Astrocyte of the spinal cord (primary cell): ENCODE measurements around the gene CCDC127.

Experiments used
- DNase-seq: peaks from one replicate; pipeline ENCODE4 v3.0.0; 2011; ENCODE audit warnings: low read depth, low spot score
- H3K4me3 ChIP-seq: 2 replicates; pipeline ENCODE4 v1.5.1; 2011; ENCODE audit warnings: low read depth, mild to moderate bottlenecking, low read length, moderate library complexity
- in situ Hi-C: cut with HindIII; loops from 2 replicates; pipeline ENCODE4 v1.10.0; 2017; ENCODE audit warnings: low sequenced_read_pairs
- TF ChIP-seq, protein P1 (sequence below): IDR thresholded peaks from 2 replicates; pipeline ENCODE4 v1.5.1; 2012; ENCODE audit warnings: low read depth, mild to moderate bottlenecking, low read length, inconsistent platforms

The CCDC127 gene

DNA sequence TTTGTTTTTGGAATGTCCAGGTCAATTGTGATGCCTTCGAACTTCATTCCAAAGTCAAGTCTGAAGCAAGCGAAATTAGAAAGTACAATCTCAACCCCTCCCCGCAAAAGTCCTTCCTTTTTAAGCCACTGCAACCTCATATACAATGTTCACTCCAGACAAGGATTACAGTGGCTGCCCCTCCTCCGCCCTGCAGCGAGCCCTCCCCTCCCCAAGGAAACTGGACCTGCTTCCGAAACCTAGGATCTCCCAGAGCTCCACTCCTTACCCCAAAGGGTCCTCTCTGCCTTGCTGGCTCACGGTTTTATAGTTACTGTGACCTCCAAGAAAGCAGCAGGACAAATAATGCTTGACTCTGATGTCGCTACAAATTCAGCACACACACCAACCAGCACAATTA lies 16.3 kb downstream of the CCDC127 start:
- TF ChIP-seq, protein P1, sequence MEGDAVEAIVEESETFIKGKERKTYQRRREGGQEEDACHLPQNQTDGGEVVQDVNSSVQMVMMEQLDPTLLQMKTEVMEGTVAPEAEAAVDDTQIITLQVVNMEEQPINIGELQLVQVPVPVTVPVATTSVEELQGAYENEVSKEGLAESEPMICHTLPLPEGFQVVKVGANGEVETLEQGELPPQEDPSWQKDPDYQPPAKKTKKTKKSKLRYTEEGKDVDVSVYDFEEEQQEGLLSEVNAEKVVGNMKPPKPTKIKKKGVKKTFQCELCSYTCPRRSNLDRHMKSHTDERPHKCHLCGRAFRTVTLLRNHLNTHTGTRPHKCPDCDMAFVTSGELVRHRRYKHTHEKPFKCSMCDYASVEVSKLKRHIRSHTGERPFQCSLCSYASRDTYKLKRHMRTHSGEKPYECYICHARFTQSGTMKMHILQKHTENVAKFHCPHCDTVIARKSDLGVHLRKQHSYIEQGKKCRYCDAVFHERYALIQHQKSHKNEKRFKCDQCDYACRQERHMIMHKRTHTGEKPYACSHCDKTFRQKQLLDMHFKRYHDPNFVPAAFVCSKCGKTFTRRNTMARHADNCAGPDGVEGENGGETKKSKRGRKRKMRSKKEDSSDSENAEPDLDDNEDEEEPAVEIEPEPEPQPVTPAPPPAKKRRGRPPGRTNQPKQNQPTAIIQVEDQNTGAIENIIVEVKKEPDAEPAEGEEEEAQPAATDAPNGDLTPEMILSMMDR, result no peak
- no peak for DNase-seq
- in situ Hi-C loops, result no loop called here
- no peak overlapping the region for H3K4me3 ChIP-seq

DNA sequence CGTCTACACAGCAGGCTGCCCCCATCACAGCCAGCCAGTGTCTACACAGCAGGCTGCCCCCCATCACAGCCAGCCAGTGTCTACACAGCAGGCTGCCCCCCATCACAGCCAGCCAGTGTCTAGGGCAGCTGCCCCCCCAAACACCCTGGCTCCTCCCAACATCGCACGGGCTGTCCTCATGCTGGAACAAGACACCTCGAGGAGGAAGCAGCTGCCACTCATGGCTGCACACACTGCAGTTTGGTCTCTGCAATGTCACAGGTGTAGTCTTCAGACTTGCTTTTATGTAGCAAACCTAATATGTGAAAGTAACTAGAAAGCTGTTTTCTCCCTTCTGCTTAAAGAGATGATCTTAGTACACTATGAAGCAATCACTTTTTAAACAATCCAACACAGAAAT lies 17.0 kb downstream of the CCDC127 start:
- no peak for DNase-seq
- H3K4me3 ChIP-seq, result no peak overlapping the region
- in situ Hi-C loops, result no loop called here
- TF ChIP-seq, protein P1, result no peak

DNA sequence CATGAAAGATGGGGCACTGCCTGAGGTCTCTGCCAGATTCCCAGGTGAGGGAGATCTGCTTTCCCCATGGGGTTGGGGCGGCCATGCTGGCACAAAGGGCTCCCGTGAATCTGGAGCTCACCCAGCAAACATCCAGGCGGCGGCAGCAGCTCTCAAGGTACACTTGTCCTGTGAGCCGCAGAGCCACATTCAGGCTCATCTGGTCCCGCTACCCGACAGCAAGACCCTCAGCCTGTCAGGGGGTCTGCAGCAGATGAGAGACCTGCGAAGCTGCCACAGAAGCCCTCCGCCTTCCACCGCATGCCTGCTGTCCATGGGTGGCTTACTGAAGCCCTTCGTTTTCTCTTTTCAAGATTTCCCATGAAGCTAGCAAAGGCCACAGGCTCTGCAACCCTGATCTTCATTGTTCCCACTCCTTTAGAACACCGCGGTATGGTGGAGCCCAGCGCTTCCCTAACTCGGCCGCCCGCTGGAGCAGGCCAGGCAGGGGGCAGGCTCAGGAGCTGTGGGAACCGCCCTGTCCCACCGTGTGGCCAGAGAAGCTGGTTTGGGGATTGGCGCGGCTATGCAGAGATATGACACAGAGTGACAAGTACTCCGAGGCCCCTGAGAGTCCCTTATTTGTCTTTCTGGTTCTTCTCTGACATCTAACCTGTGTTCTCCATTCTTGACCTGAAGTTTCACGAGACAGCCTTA lies 17.9 kb downstream of the CCDC127 start:
- TF ChIP-seq, protein P1, result no peak
- no peak overlapping the region for H3K4me3 ChIP-seq
- DNase-seq, result no peak
- in situ Hi-C loops, result no loop called here

DNA sequence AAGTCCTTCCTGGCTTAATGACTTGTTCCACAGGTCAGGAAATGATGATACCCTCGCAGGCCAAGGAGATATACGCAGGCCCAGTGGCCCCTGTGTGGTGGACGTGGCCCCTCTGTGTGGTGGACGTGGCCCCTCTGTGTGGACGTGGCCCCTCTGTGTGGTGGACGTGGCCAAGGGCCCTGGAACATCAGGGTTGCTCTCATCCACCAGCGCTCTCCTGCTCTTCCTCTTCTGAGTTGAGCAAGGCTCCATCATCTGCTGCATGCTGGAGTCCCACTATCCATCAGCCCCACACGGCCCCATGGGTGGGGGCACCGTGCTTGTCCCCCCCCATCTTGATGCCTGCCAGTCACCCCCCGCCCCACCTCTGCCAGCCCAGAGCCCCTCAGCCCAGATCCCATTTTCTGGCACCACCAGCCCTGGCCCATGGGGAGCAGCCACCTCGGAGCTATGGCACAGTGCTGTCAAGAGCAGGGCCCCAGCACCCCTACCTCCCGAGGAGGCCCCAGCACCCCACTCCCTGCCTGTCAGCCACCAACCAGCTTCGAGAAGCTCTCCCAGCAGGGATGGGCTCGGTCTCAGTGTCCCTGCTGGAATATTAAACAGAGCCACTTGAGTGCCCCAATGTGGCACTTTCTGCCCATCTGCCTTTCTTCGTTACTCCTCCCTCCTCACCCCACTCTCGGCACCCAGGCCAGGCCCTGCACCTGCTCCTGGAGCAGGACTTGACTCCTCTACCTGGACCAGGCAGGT lies 18.6 kb downstream of the CCDC127 start:
- in situ Hi-C loops, result no loop called here
- TF ChIP-seq, protein P1, result no peak
- no peak for DNase-seq
- H3K4me3 ChIP-seq, result no peak overlapping the region

DNA sequence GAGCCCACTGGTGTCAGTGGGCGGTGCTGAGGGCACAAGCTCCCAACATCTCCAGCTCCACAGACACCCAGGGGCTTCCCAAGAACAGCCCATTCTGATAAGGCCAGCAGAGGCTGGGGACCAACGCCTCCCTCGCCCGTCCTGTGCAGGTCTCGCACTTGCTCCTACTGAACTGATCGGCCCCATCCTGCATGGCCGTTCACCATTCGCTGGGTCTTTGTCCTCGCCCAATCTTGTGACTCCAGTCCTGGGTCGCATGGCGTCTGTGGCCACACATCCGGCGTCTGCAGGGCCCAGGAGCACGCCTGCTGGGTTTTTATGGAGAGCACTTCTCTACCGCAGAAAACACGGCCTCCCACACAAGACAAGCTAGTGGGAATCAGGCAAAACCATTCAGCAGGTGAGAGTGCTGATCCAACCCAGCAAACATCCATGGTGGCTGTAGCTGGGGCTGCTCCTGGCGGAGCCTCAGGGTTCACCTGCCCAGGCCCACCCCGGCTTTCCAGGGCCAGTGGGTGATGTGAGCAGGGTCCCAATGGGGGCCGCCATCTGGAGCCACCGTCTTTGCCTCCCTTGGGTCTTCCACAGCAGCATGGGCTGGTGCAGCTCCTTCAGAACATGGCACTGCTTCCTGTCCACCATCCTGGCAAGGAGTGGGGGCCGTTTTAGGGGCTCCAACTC lies 19.3 kb downstream of the CCDC127 start:
- no peak overlapping the region for H3K4me3 ChIP-seq
- TF ChIP-seq, protein P1, result no peak
- in situ Hi-C loops, result no loop called here
- no peak for DNase-seq

DNA sequence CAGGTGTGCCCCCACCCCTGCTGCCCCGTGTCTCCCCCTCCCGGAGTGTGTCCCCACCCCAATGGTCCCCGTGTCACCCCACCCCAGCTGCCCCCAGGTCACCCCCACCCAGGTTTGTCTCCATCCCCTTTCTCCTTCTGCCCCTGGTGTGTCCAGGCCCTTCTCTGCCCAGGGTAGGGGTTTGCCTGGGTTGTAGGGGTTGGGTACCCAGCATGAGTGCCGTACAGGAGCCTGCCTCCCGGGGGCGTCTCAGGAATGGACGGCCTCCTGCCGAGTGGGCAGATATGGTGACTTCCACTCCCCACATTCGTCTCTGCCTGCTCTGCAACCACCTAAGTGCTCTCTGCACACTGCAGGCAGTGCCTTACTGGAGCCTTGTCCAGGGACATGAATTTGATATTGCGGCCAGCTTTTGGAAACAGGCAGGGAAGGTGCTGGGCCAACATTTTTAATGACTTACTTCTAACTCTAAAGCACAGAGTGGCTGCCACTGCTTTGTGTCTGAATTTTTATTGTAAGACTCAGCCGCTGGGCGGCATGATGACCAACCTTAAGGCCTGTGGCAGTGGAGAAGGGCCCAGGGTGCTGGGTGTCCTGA lies 20.0 kb downstream of the CCDC127 start:
- DNase-seq, result no peak
- in situ Hi-C loops, result no loop called here
- H3K4me3 ChIP-seq, result no peak overlapping the region
- TF ChIP-seq, protein P1, result no peak
